PC-3 (cell line): ENCODE results near the gene TENT4B.
"Not testable (repeated sequence)": the region's sequence is repeated elsewhere in the genome, so short reads cannot be mapped to it uniquely, and the experiment has no call there.

Source experiments
- EZH2 ChIP-seq: fragments of 300-600 bp; sonication (generic); IDR thresholded peaks from one replicate; pipeline ENCODE4 v1.6.1; 2017; ENCODE audit warnings: antibody characterized with exemption, mild to moderate bottlenecking, low read length; ENCODE audit not compliant: unreplicated experiment
- EZH2phosphoT487 ChIP-seq: fragments of 300-600 bp; sonication (generic); IDR thresholded peaks from 2 replicates; pipeline ENCODE4 v1.6.1; 2018; ENCODE audit warnings: mild to moderate bottlenecking, antibody characterized with exemption, low read length, borderline replicate concordance
- TF ChIP-seq, protein P1 (sequence below): fragments of 300-600 bp; sonication (generic); conservative IDR thresholded peaks from 2 replicates; pipeline ENCODE4 v1.5.1; 2017; ENCODE audit warnings: antibody characterized with exemption, low read depth, mild to moderate bottlenecking, low read length

DNA sequence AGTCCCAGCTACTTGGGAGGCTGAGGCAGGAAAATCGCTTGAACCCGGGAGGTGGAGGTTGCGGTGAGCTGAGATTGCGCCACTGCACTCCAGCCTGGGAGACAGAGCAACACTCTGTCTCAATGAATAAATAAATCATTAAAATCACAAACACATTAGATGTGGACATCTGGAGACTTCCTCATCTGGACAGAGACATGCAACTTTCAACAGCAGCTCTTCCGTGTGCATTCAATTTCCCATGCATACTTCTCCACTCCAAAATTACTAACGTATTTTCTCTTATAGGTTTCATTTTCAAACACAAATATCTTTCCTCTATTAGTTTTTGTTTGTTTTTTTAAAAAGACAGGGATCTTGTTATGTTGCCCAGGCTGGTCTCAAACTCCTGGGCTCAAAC lies 89.9 kb downstream of the TENT4B start:
- TF ChIP-seq, protein P1, sequence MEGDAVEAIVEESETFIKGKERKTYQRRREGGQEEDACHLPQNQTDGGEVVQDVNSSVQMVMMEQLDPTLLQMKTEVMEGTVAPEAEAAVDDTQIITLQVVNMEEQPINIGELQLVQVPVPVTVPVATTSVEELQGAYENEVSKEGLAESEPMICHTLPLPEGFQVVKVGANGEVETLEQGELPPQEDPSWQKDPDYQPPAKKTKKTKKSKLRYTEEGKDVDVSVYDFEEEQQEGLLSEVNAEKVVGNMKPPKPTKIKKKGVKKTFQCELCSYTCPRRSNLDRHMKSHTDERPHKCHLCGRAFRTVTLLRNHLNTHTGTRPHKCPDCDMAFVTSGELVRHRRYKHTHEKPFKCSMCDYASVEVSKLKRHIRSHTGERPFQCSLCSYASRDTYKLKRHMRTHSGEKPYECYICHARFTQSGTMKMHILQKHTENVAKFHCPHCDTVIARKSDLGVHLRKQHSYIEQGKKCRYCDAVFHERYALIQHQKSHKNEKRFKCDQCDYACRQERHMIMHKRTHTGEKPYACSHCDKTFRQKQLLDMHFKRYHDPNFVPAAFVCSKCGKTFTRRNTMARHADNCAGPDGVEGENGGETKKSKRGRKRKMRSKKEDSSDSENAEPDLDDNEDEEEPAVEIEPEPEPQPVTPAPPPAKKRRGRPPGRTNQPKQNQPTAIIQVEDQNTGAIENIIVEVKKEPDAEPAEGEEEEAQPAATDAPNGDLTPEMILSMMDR = not testable (repeated sequence)
- not testable (repeated sequence) for TF ChIP-seq EZH2phosphoT487, EZH2
